HG02763 (cell line): ENCODE data around the gene DESI1.
"Not testable (repeated sequence)": the region's sequence is repeated elsewhere in the genome, so short reads cannot be mapped to it uniquely, and the experiment has no call there.

ENCODE experiments used
- ATAC-seq: cut with Tn5 transposase; IDR thresholded peaks from one replicate; pipeline ENCODE4 v1.9.1; 2021; ENCODE audit warnings: mild to moderate bottlenecking, moderate library complexity; ENCODE audit not compliant: unreplicated experiment

DESI1 gene

DNA sequence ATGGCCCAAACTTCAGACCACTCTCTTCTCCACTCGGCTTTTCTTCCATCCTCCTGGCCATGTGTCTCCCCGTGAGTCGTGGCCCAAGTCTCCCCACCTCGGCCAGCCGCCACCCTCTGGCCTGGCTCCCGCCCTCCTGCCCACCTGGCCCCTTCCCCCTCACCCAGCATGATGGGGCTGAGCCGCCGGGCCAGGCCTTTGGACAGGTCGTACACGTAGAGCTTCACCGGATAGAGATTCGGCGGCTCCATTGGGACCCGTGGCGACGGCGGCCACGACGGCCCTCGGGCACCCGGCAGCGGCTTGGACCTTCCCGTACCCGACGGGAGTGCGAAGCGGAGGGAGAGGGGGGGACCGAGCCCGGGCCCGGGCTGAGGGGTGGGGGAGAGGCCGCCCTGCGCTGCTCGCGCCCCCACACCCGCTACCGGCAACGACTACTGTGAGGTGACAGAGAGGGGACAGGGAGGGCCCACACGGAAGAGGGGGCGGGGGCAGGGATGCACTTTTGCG lies at the start of gene DESI1:
Gene DESI1 (minus strand): TSS at position 455 of the 510 bp plus-strand sequence. CDS start 204 bp downstream, at position 251.
- ATAC-seq: no peak

DNA sequence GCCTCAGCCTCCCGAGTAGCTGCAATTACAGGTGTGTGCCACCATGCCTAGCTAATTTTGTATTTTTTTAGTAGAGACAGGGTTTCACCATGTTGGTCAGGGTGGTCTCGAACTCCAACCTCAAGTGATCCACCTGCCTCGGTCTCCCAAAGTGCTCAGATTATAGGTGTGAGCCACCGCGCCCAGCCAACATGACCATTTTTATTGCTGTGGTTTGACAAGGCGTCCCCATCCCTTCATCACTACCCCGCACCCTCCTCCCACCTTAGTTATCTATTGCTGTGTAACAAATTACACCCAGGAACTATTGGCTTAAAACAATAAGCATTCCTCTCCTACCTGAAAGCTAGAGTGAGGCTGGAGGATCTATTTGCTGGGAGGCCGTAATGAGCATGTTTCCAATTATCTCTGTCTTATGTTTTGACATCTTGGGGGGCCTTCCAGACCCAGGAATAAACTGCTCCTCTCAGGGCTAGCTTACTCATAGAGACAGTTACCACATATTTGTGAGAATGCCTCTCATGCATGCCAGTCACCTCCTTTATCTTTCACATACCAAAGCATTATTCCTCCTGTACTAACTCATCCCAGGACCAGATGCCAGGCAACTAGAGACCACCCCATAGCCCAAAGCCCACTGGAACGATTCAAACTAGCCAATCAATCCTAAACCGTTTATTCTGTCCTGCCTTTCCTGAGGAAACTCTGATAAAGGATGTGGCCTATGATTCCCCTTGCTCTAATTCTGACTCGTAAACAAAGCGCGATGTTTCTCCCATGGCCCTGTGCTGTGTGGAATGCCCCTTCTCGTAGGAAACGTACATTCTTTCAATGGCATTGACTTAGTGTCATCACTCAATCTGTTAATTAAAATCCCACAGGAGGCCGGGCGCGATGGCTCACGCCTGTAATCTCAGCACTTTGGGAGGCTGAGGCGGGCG lies 48.4 kb upstream of the DESI1 start:
- no peak for ATAC-seq

DNA sequence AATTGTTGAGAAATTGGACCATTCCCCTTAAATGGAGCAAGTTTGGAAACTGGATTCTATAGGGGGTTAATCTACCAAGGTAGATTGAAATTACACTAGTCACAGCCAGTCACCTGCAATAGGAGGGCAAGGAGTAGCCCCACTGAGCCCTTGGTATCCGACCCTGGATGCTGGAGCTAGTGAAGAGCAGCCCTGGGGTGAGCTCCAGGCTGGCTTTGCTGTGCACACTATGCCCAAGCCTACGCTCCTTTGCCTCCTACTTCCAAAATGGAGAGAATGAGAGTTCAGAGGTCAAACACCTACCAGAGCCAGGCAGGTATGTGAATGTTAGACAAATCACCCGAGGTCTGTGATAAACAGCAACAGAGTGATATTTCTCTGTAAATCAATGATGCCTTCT lies 44.1 kb upstream of the DESI1 start:
- no peak for ATAC-seq

DNA sequence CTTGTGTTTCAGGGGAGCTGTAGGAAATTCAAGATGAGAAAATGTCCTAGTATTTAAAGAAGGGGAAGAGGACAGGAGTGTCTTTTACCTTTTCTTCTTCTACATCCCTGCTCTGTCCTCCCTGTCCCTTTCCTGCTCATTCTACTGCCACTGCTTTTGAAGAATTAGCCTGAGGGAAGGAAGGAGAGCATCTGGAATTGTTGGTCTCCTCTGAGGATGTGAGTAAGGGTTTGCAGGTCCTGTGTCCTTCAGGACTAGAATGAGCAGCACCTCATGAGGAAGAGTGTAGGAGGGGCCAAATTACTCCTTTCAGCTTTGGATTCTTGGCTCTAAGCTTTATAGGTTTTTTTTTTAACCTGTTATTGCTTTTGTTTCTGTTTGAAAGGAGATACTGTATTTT lies 43.6 kb upstream of the DESI1 start:
- no peak for ATAC-seq

DNA sequence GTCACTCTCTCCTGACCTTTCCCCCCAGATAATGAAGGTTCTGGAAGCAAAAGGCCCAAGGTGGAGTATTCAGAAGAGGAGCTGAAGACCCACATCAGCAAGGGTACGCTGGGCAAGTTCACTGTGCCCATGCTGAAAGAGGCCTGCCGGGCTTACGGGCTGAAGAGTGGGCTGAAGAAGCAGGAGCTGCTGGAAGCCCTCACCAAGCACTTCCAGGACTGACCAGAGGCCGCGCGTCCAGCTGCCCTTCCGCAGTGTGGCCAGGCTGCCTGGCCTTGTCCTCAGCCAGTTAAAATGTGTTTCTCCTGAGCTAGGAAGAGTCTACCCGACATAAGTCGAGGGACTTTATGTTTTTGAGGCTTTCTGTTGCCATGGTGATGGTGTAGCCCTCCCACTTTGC lies 42.8 kb upstream of the DESI1 start:
- not testable (repeated sequence) for ATAC-seq

DNA sequence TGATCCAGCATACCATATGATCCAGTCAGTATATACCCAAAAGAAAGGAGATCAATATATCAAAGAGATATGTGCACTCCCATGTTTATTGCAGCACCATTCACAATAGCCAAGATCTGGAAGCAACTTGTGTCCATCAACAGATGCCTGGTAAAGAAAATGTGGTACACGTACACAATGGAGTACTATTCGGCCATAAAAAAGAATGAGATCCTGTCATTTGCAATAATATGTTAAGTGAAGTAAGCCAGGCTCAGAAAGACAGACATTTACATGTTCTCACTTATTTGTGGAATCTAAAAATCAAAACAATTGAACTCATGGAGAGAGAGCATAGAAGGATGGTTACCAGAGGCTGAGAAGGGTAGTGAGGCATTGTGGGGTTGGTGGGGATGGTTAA lies 40.9 kb upstream of the DESI1 start:
- no peak for ATAC-seq

DNA sequence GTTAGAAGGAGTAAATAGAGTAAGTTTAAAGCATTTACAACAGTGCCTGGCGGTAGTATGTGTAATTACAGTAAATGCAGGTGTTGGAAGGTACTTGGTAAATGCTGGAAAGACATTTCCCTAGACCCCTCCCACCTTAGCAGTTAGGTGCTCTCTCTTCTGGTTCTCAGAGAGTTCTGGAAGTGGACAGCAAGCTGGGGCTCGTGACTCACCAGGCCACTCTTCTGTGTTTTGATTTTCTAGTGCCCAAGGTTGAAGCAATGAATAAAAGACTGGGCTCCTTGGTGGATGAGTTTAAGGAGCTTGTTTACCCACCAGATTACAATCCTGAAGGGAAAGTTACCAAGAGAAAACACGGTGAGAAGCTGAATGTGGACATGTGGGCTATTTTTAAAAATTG lies 40.2 kb upstream of the DESI1 start:
- ATAC-seq: no peak

DNA sequence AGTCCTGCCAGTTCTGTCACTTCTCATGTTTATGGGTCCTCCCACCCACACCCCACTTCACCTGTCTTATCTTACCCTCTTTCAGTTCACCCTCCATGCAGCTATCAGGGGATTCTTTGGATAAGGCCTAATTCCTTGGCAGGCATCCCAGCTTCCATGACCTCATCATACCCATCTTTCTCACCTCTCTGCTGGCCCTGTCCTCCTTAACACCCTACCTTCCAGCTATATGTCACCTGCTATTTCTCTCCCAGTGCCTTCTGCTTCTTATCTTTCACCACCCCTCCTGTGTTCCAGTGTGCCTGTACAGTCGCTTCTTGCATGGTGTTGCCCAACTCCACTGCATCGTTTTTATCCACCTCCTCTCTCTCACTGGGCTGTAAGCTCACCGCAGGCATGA lies 39.6 kb upstream of the DESI1 start:
- ATAC-seq: no peak

DNA sequence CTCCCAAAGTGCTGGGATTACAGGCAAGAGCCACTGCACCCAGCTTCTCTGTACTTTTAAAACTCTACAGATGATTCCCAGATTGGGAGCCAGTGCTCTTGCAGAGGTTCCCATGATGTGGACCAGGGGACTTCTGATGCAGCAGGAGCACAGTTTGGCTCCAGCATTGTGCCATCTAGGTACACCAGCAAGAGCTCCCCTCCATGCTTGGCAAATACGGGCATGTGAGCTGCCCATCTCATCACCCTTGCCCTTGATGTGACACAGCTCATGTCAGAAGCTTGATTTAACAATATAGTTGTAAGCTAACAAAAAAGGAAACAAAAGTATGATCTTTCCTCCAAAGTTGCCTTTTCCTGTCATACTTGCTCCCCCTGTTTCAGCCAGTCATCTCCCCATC lies 39.1 kb upstream of the DESI1 start:
- ATAC-seq: no peak

DNA sequence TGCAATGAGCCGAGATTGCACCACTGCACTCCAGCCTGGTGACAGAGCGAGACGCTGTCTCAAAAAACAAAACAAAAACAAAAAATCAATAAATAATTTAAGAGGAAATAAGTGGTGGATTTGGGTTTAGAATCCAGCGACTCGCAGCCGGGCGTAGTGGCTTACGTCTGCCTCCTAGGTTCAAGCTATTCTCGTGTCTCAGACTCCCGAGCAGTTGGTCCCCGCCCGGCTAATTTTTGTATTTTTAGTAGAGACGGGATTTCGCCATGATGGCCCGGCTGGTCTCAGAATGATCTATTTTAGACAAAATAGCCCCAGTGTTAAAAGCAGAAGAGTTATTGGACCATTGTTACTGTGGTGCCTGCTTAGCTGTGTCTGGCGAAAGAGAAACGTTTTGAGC lies 38.0 kb upstream of the DESI1 start:
- ATAC-seq: no peak

DNA sequence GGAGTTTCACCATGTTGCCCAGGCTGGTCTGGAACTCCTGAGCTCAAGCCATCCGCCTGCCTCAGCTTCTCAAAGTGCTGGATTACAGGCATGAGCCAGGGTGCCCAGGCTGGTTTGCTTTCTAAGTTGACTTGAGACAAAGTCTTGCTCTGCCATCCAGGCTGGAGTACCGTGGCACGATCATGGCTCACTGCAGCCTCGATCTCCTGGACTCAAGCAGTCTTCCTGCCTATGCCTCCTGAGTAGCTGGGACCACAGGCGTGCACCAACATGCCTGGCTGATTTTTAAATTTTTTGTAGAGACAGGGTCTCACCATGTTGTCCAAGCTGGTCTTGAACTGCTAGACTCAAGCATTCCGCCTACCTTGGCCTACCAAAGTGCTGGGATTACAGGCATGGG lies 36.9 kb upstream of the DESI1 start:
- no peak for ATAC-seq

DNA sequence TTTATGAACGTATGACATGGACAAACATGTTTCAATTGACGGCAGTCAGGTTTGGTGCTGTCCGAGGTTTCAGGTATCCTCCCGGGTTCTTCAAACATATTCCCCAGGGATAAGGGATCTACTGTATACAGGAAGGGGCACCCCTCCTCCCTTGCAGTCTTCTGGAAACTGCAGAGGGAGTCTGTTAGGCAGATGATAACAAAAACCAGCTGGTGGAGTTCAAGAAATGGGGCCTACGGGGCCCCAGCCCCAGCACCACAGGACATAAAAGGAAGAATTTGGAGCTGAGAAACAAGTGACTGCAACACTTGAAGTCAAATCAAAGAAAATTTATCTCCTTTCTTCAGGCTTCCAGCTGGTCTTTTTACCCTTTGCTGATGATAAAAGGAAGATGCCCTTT lies 35.7 kb upstream of the DESI1 start:
- ATAC-seq: no peak

DNA sequence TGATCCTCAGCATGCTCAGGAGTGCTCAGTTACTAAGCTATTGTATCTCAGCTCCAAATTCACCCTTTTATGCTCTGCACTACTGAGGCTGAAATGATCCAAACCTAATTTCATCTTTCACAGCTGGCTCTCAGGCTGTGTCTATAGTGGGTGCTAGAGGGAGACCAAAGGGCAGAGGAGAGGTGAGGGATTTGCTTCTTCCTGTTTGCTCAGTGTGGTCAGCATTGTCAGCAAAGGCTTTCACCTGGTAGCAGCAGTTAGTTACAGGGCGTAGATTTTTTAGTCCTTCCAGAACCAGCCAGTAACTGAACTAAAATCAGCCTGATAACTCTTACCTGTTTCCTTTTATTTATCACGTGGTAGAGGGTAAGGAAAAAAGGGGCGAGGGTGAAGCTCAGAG lies 33.5 kb upstream of the DESI1 start:
- no peak for ATAC-seq

DNA sequence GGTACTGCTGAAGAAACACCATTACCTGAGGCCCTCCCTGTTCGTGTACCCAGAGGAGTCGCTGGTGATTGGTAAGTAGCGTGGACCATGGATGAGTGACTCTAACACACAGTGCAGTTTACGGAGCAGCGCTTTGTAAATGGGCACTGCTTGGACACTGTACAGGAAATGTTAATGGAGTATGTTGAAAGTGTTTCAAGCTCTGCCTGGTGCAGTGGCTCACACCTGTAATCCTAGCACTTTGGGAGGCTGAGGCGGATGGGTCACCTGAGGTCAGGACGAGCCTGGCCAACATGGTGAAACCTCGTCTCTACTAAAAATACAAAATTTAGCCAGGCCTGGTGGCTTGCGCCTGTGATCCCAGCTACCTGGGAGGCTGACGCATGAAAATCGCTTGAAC lies 30.0 kb upstream of the DESI1 start:
- ATAC-seq: no peak

DNA sequence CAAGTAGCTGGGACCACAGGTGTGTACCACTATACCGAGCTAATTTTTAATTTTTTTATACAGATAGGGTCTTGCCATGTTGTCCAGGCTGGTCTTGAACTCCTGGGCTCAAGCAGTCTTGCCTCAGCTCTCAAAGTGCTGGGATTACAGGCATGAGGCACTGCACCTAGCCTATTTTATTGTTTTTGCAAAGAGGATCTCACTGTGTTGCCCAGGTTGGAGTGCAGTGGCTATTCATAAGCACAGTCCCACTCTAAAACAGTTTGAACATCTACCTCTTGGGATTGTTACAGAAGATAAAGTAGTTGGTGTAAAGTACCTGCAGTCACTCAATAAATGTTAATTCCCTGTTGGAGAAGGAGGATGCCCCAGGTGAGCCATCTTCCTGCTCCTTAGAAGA lies 29.4 kb upstream of the DESI1 start:
- no peak for ATAC-seq

DNA sequence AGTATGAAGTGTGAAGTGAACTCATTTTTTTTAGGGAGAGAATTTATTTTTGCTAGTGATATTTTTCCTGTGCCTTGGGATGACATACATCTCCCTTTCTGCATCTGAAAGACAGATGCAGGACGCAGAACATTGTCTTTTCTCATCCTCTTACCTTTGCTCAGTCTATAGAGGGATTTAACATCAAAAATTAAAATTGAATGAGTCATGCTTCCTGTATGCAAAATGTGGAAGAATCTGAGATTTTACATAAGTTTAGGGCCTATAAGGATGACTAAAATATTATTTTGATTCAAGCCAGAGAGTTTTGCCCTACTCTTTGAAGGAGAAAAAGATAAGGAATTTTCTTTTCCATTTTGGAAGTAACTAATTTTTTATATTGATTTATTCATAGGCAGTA lies 27.6 kb upstream of the DESI1 start:
- no peak for ATAC-seq

DNA sequence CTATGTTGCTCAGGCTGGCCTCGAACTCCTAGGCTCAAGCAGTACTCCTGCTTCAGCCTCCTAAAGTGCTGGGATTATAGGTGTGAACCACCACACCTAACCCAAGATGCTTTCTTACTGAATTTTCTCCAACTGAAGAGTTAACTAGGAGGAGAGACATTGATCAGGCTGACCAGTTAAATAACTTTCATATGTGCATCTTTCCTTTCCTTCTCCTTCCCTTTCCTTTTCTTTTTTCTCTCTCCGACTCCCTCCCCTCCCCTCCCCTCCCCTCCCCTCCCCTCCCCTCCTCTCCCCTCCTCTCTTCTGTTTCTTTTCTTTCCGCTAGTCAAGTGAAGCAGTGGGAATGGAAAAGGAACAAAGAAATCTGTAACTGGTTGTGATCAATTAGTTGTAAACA lies 26.9 kb upstream of the DESI1 start:
- ATAC-seq: no peak

DNA sequence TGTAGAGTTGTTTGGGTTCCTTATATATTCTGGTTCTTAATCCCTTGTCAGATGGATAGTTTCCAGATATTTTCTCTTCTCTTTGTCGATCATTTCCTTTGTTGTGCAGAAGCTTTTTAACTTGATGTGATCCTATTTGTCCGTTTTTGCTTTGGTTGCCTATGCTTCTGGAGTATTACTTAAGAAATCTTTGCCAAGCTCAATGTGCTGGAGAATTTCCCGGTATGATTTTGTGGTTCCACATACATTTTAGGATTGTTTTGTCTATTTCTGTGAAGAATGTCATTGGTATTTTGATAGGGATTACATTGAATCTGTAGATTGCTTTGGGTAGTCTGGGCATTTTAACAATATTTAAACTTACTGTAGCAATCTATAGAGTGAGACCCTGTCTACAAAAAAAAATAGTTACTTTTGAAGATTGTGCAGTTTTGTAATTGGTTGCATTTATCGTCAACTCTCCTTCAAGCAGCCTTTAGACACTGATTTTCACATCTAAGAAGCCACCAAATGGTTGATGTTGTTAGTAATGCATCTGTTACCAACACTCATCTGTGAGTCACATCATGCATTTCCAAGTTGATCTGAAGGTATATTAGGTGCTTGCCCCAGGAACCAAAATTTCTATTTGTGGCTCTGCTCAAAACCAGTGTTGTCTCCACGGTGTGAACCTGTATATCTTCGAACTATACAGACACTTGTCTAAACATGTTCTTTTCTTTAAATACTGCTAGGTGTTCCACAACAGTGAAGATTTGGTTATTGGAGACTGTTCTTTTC lies 21.7 kb upstream of the DESI1 start:
- no peak for ATAC-seq

DNA sequence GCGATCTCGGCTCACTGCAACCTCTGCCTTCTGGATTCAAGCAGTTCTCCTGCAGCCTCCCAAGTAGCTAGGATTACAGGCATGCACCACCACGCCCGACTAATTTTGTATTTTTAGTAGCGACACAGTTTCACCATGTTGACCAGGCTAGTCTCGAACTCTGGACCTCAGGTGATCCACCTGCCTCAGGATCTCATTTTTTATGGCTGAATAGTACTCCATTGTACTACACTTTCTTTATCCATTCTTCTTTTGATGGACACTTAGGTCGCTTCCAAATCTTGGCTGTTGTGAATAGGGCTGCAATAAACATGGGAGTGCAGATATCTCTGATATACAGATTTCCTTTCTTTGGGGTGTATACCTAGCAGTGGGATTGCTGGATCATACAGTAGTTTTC lies 21.0 kb upstream of the DESI1 start:
- ATAC-seq: no peak

DNA sequence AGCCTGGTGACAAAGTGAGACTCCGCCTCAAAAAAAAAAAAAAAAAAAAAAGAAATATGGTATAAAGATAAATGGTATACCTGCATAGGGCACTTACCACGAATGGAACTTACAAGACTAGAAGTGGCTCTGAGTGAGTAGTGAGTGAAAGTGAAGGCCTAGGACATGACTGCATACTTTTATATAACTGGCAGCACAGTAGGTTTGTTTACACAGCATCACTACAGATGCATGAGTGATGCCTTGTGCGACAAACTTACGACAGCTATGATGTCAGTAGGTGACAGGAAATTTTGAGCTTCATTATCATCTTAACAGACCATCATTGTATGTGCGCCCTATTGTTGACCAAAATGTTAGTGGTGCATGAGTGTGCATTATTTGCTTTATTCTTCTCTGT lies 17.9 kb upstream of the DESI1 start:
- no peak for ATAC-seq

DNA sequence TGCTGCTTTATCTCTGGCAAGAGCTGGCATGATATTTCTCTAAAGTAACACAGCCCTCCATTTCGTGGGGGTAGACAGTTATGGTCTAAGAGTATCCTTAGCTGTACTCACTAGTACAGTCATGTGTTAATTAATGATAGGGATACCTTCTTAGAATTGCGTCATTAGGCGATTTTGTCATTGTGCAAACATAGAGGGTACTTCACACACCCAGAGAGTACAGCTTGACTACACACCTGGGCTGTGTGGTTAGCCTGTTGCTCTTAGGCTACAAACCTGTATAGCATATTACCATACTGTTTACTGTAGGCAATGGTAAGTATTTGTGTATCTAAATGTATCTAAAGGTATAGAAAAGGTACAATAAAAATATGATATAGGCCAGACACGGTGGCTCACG lies 17.3 kb upstream of the DESI1 start:
- ATAC-seq: no peak

DNA sequence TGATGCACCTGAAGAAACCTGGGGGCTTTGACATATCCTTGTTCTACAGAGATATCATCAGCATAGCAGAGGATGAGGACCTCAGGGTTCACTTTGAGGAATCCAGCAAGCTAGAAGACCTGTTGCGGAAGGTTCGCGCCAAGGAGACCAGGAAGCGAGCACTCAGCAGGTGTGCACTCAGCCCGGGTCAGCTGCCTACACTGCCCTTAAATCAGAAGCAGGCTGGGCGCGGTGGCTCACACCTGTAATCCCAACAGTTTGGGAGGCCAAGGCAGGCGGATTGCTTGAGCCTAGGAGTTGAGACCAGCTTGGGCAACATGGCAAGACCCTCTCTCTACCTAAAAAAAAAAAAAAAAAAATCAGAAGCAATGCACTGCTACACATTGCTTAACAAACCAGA lies 16.8 kb upstream of the DESI1 start:
- ATAC-seq: not testable (repeated sequence)
